ENCODE measurements around the gene TRIM74.

DNA sequence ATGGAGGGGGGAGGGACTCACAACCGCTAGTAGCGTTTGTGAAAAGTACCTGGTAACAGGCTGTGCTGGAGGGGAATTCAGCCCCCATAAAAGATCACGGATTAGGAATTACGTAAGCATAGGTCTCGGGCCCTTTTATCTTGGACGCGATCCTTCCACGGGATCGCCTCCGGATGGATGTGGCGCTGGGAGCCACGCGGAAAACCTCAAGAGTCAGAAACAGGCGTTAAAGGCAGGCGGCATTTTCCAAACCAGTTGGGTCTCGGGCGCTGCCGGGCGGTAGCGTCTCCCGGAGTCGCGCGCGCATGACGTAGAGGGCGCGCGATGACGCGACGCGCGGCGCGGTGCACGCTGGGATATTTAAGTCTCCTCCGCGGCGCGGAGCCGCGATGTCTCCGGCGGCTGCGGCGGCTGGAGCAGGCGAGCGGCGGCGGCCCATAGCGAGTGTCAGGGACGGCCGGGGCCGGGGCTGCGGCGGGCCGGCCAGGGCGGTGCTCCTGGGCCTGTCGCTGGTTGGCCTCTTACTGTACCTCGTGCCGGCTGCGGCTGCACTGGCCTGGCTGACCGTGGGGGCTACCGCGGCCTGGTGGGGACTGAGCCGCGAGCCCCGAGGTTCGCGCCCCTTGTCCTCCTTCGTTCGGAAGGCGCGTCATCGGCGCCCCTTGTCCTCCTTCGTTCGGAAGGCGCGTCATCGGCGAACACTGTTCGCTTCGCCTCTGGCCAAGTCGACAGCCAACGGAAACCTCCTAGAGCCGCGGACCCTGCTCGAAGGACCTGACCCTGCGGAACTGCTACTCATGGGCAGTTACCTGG is 44.3 kb downstream of the TRIM74 start, which contains the start of gene POM121:
- TF ChIP-seq, protein P1, sequence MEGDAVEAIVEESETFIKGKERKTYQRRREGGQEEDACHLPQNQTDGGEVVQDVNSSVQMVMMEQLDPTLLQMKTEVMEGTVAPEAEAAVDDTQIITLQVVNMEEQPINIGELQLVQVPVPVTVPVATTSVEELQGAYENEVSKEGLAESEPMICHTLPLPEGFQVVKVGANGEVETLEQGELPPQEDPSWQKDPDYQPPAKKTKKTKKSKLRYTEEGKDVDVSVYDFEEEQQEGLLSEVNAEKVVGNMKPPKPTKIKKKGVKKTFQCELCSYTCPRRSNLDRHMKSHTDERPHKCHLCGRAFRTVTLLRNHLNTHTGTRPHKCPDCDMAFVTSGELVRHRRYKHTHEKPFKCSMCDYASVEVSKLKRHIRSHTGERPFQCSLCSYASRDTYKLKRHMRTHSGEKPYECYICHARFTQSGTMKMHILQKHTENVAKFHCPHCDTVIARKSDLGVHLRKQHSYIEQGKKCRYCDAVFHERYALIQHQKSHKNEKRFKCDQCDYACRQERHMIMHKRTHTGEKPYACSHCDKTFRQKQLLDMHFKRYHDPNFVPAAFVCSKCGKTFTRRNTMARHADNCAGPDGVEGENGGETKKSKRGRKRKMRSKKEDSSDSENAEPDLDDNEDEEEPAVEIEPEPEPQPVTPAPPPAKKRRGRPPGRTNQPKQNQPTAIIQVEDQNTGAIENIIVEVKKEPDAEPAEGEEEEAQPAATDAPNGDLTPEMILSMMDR (IDR thresholded peaks at IDR 0.05), result peak in 1 of 7 experiments; percentile 13
- TF ChIP-seq POLR2A (IDR thresholded peaks at IDR 0.05), result peak; percentile 73 to 83 (median 82)
